ENCODE measurements around the gene ARID1B.

ARID1B gene

DNA sequence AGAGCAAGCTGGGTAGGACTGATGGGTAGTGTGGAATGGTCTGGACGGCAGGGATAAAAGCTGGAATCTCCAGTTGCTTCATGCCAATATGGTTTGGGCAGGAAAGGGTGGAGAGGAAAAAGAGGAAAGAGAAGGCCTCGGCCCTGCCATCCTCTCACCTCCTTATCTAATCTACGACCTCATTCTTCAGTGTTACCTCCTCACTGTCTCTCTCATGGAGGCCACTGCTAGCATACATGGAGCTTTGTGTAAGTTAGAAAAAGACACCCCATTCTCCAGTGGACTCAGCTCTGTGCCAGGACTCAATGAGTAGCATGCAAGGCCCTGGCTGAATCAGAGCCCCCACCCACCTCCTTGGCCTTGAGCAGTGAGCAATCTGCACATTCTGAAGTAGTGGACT lies 6.1 kb upstream of the ARID1B start:
- Histone ChIP-seq H3K9me3 (ENCODE audit: insufficient read depth, low read depth, low read length) (no peaks in the 10 kb centered on the region), H3K4me3 (ENCODE audit: low read depth, low read length) (no peak overlapping the region), H3K79me2 (ENCODE audit: control insufficient read depth, insufficient read depth, low read length, poor library complexity) (no peaks in the 10 kb centered on the region), H2AFZ (ENCODE audit: insufficient read depth, low read length, poor library complexity) (no peak overlapping the region), H3K4me1 (ENCODE audit: control insufficient read depth in 1 of 2, insufficient read depth in 2 of 2, low read length in 2 of 2) (no peaks in the 10 kb centered on the region), H3K36me3 (ENCODE audit: control insufficient read depth in 1 of 2, insufficient read depth in 2 of 2, low read length in 2 of 2) (no peaks in the 10 kb centered on the region), H3K27ac (ENCODE audit: low read depth, low read length) (no peak overlapping the region), H2BK120ac (ENCODE audit: insufficient read depth, low read length, poor library complexity) (no peak overlapping the region), H4K8ac (ENCODE audit: low read depth, low read length) (no peak overlapping the region), H3K9ac (ENCODE audit: low read length) (no peak overlapping the region), H3K79me1 (ENCODE audit: low read length) (no peaks in the 10 kb centered on the region), H3K14ac (ENCODE audit: low read length) (no peak overlapping the region), H4K91ac (ENCODE audit: low read depth, low read length) (no peak overlapping the region), H3K27me3 (ENCODE audit: insufficient read depth, low read length) (no peaks in the 10 kb centered on the region), H2BK5ac (ENCODE audit: low read depth, low read length, poor library complexity) (no peak overlapping the region), H3K18ac (ENCODE audit: low read length) (no peak overlapping the region), H4K12ac (ENCODE audit: low read depth, low read length) (no peak overlapping the region), H3K4ac (ENCODE audit: low read depth, low read length) (no peak overlapping the region), H3K23ac (ENCODE audit: low read length) (no peak overlapping the region), H2BK12ac (ENCODE audit: low read length) (no peak overlapping the region), H2AK5ac (ENCODE audit: low read length) (no peak overlapping the region), H3K4me2 (ENCODE audit: low read length) (no peak overlapping the region)
- no CpG with 5 or more reads among the region's 3 CpGs for WGBS (ENCODE audit: extremely low coverage, insufficient coverage, insufficient read length)
- DNase-seq, result no peak

- H4K12ac ChIP-seq (ENCODE audit: low read depth, low read length), result no peak overlapping the region
- H4K8ac ChIP-seq (ENCODE audit: low read depth, low read length), result no peak overlapping the region
- no peaks in the 10 kb centered on the region for H3K9me3 ChIP-seq (ENCODE audit: insufficient read depth, low read depth, low read length)
- H4K91ac ChIP-seq (ENCODE audit: low read depth, low read length), result no peak overlapping the region
- H2BK5ac ChIP-seq (ENCODE audit: low read depth, low read length, poor library complexity), result no peak overlapping the region
- no peak overlapping the region for H2AFZ ChIP-seq (ENCODE audit: insufficient read depth, low read length, poor library complexity)
- no peaks in the 10 kb centered on the region for H3K4me1 ChIP-seq (ENCODE audit: control insufficient read depth in 1 of 2, insufficient read depth in 2 of 2, low read length in 2 of 2)
- no peak overlapping the region for H3K18ac ChIP-seq (ENCODE audit: low read length)
- H3K14ac ChIP-seq (ENCODE audit: low read length), result no peak overlapping the region
- no peaks in the 10 kb centered on the region for H3K36me3 ChIP-seq (ENCODE audit: control insufficient read depth in 1 of 2, insufficient read depth in 2 of 2, low read length in 2 of 2)
- H2AK5ac ChIP-seq (ENCODE audit: low read length), result no peak overlapping the region
- no peak for DNase-seq
- H3K4me3 ChIP-seq (ENCODE audit: low read depth, low read length), result no peak overlapping the region
- H2BK12ac ChIP-seq (ENCODE audit: low read length), result no peak overlapping the region
- H3K79me1 ChIP-seq (ENCODE audit: low read length), result peaks cover 4% of the 10 kb centered on the region
- WGBS (ENCODE audit: extremely low coverage, insufficient coverage, insufficient read length), result no CpG with 5 or more reads among the region's 7 CpGs
- H3K4ac ChIP-seq (ENCODE audit: low read depth, low read length), result no peak overlapping the region
- H2BK120ac ChIP-seq (ENCODE audit: insufficient read depth, low read length, poor library complexity), result no peak overlapping the region
- H3K4me2 ChIP-seq (ENCODE audit: low read length), result no peak overlapping the region
- no peak overlapping the region for H3K23ac ChIP-seq (ENCODE audit: low read length)
- no peak overlapping the region for H3K27ac ChIP-seq (ENCODE audit: low read depth, low read length)
- H3K27me3 ChIP-seq (ENCODE audit: insufficient read depth, low read length), result no peaks in the 10 kb centered on the region
- no peak overlapping the region for H3K9ac ChIP-seq (ENCODE audit: low read length)
- no peaks in the 10 kb centered on the region for H3K79me2 ChIP-seq (ENCODE audit: control insufficient read depth, insufficient read depth, low read length, poor library complexity)
Observed at GRCh38 chr6:156771761-156772160, 5.4 kb upstream of the ARID1B start.

DNA sequence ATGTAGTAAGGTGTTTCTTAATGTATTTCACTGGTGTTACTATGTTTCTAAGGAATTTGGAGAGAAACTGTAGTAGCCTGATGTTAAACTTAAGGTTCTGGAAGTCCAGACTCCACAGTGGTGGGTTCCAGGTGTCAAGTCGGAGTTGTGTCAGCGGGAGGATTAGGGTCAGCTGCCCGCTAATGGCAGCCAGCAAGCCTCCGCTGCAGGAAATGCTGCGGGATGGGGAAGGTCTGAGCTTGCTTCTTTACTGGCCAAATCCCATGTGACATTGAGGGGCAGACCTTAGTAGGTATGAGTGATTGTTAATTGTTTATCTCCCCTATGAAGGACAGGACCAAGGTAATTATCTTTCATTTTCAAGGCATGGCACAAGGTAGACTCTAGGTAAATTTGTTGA lies 3.7 kb upstream of the ARID1B start:
- no CpG with 5 or more reads among the region's 5 CpGs for WGBS (ENCODE audit: extremely low coverage, insufficient coverage, insufficient read length)

DNA sequence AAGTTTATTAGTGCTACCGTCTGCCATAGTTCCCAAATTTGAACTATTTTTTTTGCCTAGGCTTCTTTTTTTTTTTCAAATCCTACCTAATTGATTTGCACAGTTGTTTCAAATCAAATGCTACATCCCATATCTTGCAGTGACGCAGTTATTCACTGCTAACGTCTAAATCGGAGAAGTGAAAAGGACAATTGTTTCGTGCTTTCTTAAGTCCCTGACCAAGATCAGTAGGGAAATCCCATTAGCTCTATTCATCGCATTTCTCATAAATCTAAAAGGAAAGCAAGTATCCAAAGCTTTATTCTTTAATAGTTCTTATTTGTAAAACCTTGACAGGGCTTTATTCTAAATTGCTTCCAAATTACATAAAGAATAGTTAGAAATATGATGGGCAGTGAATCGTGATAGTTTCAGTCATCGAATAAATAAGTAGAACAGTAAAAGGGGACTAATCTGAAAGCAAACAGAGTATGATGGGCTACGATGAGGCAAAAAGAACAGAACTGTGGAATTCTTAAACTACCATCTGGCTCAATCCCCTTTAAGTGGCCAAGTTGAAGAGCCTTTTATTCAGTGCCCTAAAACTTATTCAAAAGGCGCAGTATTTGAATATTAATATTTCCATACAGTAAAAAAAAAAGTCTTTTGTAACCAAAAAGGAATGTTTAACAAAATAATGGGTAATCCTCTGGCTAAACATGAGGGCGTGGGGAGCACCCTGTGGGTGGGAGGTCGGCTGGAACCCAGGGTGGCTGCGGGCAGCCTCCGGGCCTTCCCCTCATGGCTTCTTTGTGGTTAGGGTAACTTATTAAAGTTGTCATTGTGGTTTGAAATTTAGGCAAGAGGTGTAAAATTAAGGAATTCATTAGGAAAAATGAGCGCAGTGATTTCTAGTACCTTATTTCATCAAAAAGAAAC lies 3.0 kb upstream of the ARID1B start:
- peaks cover 19% of the 10 kb centered on the region for H3K79me2 ChIP-seq (ENCODE audit: control insufficient read depth, insufficient read depth, low read length, poor library complexity)
- H4K12ac ChIP-seq (ENCODE audit: low read depth, low read length), result no peak overlapping the region
- H3K4me1 ChIP-seq (ENCODE audit: control insufficient read depth in 1 of 2, insufficient read depth in 2 of 2, low read length in 2 of 2), result no peaks in the 10 kb centered on the region
- no peak overlapping the region for H4K8ac ChIP-seq (ENCODE audit: low read depth, low read length)
- no peak overlapping the region for H3K9ac ChIP-seq (ENCODE audit: low read length)
- H2AFZ ChIP-seq (ENCODE audit: insufficient read depth, low read length, poor library complexity), result no peak overlapping the region
- no peak overlapping the region for H3K4me2 ChIP-seq (ENCODE audit: low read length)
- no peak overlapping the region for H3K18ac ChIP-seq (ENCODE audit: low read length)
- no peak overlapping the region for H3K4me3 ChIP-seq (ENCODE audit: low read depth, low read length)
- H3K9me3 ChIP-seq (ENCODE audit: insufficient read depth, low read depth, low read length), result no peaks in the 10 kb centered on the region
- no peak overlapping the region for H2BK5ac ChIP-seq (ENCODE audit: low read depth, low read length, poor library complexity)
- H2BK12ac ChIP-seq (ENCODE audit: low read length), result no peak overlapping the region
- no CpG with 5 or more reads among the region's 15 CpGs for WGBS (ENCODE audit: extremely low coverage, insufficient coverage, insufficient read length)
- H3K27me3 ChIP-seq (ENCODE audit: insufficient read depth, low read length), result no peaks in the 10 kb centered on the region
- H3K4ac ChIP-seq (ENCODE audit: low read depth, low read length), result no peak overlapping the region
- no peak overlapping the region for H4K91ac ChIP-seq (ENCODE audit: low read depth, low read length)
- peaks cover 26% of the 10 kb centered on the region for H3K79me1 ChIP-seq (ENCODE audit: low read length)
- no peak overlapping the region for H3K27ac ChIP-seq (ENCODE audit: low read depth, low read length)
- H3K23ac ChIP-seq (ENCODE audit: low read length), result no peak overlapping the region
- no peak overlapping the region for H3K14ac ChIP-seq (ENCODE audit: low read length)
- no peak overlapping the region for H2AK5ac ChIP-seq (ENCODE audit: low read length)
- no peak for DNase-seq
- H2BK120ac ChIP-seq (ENCODE audit: insufficient read depth, low read length, poor library complexity), result no peak overlapping the region
- H3K36me3 ChIP-seq (ENCODE audit: control insufficient read depth in 1 of 2, insufficient read depth in 2 of 2, low read length in 2 of 2), result no peaks in the 10 kb centered on the region

More for the DNA sequence above, 3.7 kb upstream of the ARID1B start:
- Histone ChIP-seq H4K8ac (ENCODE audit: low read depth, low read length) (no peak overlapping the region), H3K9me3 (ENCODE audit: insufficient read depth, low read depth, low read length) (no peaks in the 10 kb centered on the region), H3K9ac (ENCODE audit: low read length) (no peak overlapping the region), H4K12ac (ENCODE audit: low read depth, low read length) (no peak overlapping the region), H3K4me2 (ENCODE audit: low read length) (no peak overlapping the region), H3K4ac (ENCODE audit: low read depth, low read length) (no peak overlapping the region), H2BK5ac (ENCODE audit: low read depth, low read length, poor library complexity) (no peak overlapping the region), H4K91ac (ENCODE audit: low read depth, low read length) (no peak overlapping the region), H3K36me3 (ENCODE audit: control insufficient read depth in 1 of 2, insufficient read depth in 2 of 2, low read length in 2 of 2) (no peaks in the 10 kb centered on the region), H3K79me2 (ENCODE audit: control insufficient read depth, insufficient read depth, low read length, poor library complexity) (peaks cover 13% of the 10 kb centered on the region), H3K18ac (ENCODE audit: low read length) (no peak overlapping the region), H2AK5ac (ENCODE audit: low read length) (no peak overlapping the region), H2AFZ (ENCODE audit: insufficient read depth, low read length, poor library complexity) (no peak overlapping the region), H2BK120ac (ENCODE audit: insufficient read depth, low read length, poor library complexity) (no peak overlapping the region), H3K4me1 (ENCODE audit: control insufficient read depth in 1 of 2, insufficient read depth in 2 of 2, low read length in 2 of 2) (no peaks in the 10 kb centered on the region), H3K14ac (ENCODE audit: low read length) (no peak overlapping the region), H2BK12ac (ENCODE audit: low read length) (no peak overlapping the region), H3K4me3 (ENCODE audit: low read depth, low read length) (no peak overlapping the region), H3K79me1 (ENCODE audit: low read length) (peaks cover 19% of the 10 kb centered on the region), H3K27ac (ENCODE audit: low read depth, low read length) (no peak overlapping the region), H3K27me3 (ENCODE audit: insufficient read depth, low read length) (no peaks in the 10 kb centered on the region), H3K23ac (ENCODE audit: low read length) (no peak overlapping the region)
- no peak for DNase-seq

All from trophoblast cell (in vitro differentiated cells and primary cell).